WTC11 (cell line): Measurements from ENCODE around the gene CARD11.

Experiments used
- ATF2 ChIP-seq: sonication (generic); formaldehyde crosslinking; IDR thresholded peaks from 2 replicates; pipeline ENCODE4 v1.8.1; 2022; ENCODE audit warnings: low read depth, missing genetic modification reagents, borderline replicate concordance
- CREB1 ChIP-seq: sonication (generic); formaldehyde crosslinking; IDR thresholded peaks from 2 replicates; pipeline ENCODE4 v1.8.0; 2023; ENCODE audit warnings: mild to moderate bottlenecking, missing genetic modification reagents
- CTCF ChIP-seq: fragments of 200-600 bp; IDR thresholded peaks from 2 replicates; pipeline ENCODE4 v1.8.0; 2022; ENCODE audit warnings: antibody characterized with exemption
- JUN ChIP-seq: sonication (generic); formaldehyde crosslinking; IDR thresholded peaks from 2 replicates; pipeline ENCODE4 v1.8.0; 2023; ENCODE audit warnings: mild to moderate bottlenecking, missing genetic modification reagents
- KAT7 ChIP-seq: sonication (generic); formaldehyde crosslinking; IDR thresholded peaks from 2 replicates; pipeline ENCODE4 v1.8.1; 2023; ENCODE audit warnings: missing genetic modification reagents, mild to moderate bottlenecking, borderline replicate concordance
- MAX ChIP-seq: sonication (generic); formaldehyde crosslinking; IDR thresholded peaks from 2 replicates; pipeline ENCODE4 v1.8.0; 2022; ENCODE audit warnings: mild to moderate bottlenecking, missing genetic modification reagents
- NFATC4 ChIP-seq: fragments of 250-450 bp; sonication (Bioruptor Pico); IDR thresholded peaks from 2 replicates; pipeline ENCODE4 v1.9.0; 2021; ENCODE audit warnings: mild to moderate bottlenecking
- NR1H2 ChIP-seq: sonication (generic); formaldehyde crosslinking; IDR thresholded peaks from 2 replicates; pipeline ENCODE4 v1.9.0; 2021; ENCODE audit warnings: mild to moderate bottlenecking, moderate library complexity, missing genetic modification reagents
- SMAD4 ChIP-seq: sonication (generic); formaldehyde crosslinking; IDR thresholded peaks from 2 replicates; pipeline ENCODE4 v1.8.0; 2022; ENCODE audit warnings: mild to moderate bottlenecking, missing genetic modification reagents
- USF1 ChIP-seq: sonication (generic); formaldehyde crosslinking; IDR thresholded peaks from 2 replicates; pipeline ENCODE4 v1.8.0; 2022; ENCODE audit warnings: mild to moderate bottlenecking, missing genetic modification reagents
- ZNF121 ChIP-seq: sonication (generic); formaldehyde crosslinking; IDR thresholded peaks from 2 replicates; pipeline ENCODE4 v1.8.0; 2023; ENCODE audit warnings: missing genetic modification reagents
- ZNF396 ChIP-seq: fragments of 250-450 bp; sonication (Bioruptor Pico); IDR thresholded peaks from 2 replicates; pipeline ENCODE4 v1.8.0; 2021; ENCODE audit warnings: mild to moderate bottlenecking, moderate library complexity, borderline replicate concordance
- ZNF512 ChIP-seq: sonication (generic); formaldehyde crosslinking; IDR thresholded peaks from 2 replicates; pipeline ENCODE4 v1.8.1; 2022; ENCODE audit warnings: missing genetic modification reagents, borderline replicate concordance

- TF ChIP-seq CTCF: no peak
- no peak for TF ChIP-seq ZNF396 (CRISPR knock-in tag)
- no peak for TF ChIP-seq CREB1 (CRISPR knock-in tag)
- TF ChIP-seq MAX: no peak
- no peak for TF ChIP-seq USF1 (CRISPR knock-in tag)
- no peak for TF ChIP-seq ZNF512 (CRISPR knock-in tag)
- TF ChIP-seq SMAD4 (CRISPR knock-in tag): no peak
- no peak for TF ChIP-seq KAT7
- no peak for TF ChIP-seq ZNF121 (CRISPR knock-in tag)
- TF ChIP-seq NFATC4: no peak
- no peak for TF ChIP-seq ATF2
- TF ChIP-seq NR1H2 (CRISPR knock-in tag): no peak
- no peak for TF ChIP-seq JUN (CRISPR knock-in tag)
These were observed 63.1 kb downstream of the CARD11 start for GRCh38 chr7:2980401-2981102.
